OCI-LY3 (cell line): Measurements from ENCODE around the gene EFNA3.
A peak's percentile ranks its signal among the peaks of the same experiment; 100 is the strongest.
"Not testable (repeated sequence)": the region's sequence is repeated elsewhere in the genome, so short reads cannot be mapped to it uniquely, and the experiment has no call there.

Experiments
- H2AFZ ChIP-seq: fragments of 200-600, 300-600 bp; shearing (Covaris generic); 2 replicates; pipeline ENCODE4 v1.6.0; 2014; ENCODE audit warnings: antibody characterized with exemption, low read depth, low read length
- H3K27ac ChIP-seq: fragments of 200-600, 300-600 bp; sonication (generic); 2 replicates; pipeline ENCODE4 v1.5.1; 2014; ENCODE audit warnings: mild to moderate bottlenecking, low read length, moderate library complexity, mixed read lengths
- H3K27me3 ChIP-seq: fragments of 200-600, 300-600 bp; sonication (generic); 2 replicates; pipeline ENCODE4 v1.6.1; 2014; ENCODE audit warnings: low read depth, low read length, mixed read lengths
- H3K36me3 ChIP-seq: fragments of 200-600, 300-600 bp; sonication (generic); replicated peaks from 2 replicates; pipeline ENCODE3; 2014; ENCODE audit warnings: low read depth, low read length, mixed read lengths
- H3K4me1 ChIP-seq: fragments of 300-600, 200-600 bp; sonication (generic); 2 replicates; pipeline ENCODE4 v1.6.1; 2014; ENCODE audit warnings: low read length, mixed read lengths
- H3K4me2 ChIP-seq: fragments of 200-600, 300-600 bp; sonication (generic); 2 replicates; pipeline ENCODE4 v1.6.1; 2014; ENCODE audit warnings: low read length, mixed read lengths
- H3K4me3 ChIP-seq: fragments of 300-600, 200-600 bp; sonication (generic); 2 replicates; pipeline ENCODE4 v1.5.1; 2014; ENCODE audit warnings: antibody characterized with exemption, mild to moderate bottlenecking, low read length, moderate library complexity
- H3K79me2 ChIP-seq: fragments of 300-600, 200-600 bp; shearing (Covaris generic); 2 replicates; pipeline ENCODE4 v1.6.1; 2014; ENCODE audit warnings: mild to moderate bottlenecking, low read length, mixed read lengths
- H3K9ac ChIP-seq: fragments of 300-600, 200-600 bp; shearing (Covaris generic); 2 replicates; pipeline ENCODE4 v1.6.0; 2014; ENCODE audit warnings: mild to moderate bottlenecking, low read length, moderate library complexity
- H3K9me3 ChIP-seq: fragments of 200-600, 300-600 bp; shearing (Covaris generic); 2 replicates; pipeline ENCODE4 v1.6.1; 2014; ENCODE audit warnings: low read length, mixed read lengths; ENCODE audit not compliant: insufficient read depth
- H4K20me1 ChIP-seq: fragments of 200-600, 300-600 bp; sonication (generic); 2 replicates; pipeline ENCODE4 v1.6.1; 2016; ENCODE audit warnings: low read length, mixed read lengths; ENCODE audit not compliant: insufficient read depth
- CTCF ChIP-seq: fragments of 200-600, 300-600 bp; sonication (generic); IDR thresholded peaks from 2 replicates; pipeline ENCODE4 v1.5.1; 2014; ENCODE audit warnings: antibody characterized with exemption, low read length, low read depth
- EZH2phosphoT487 ChIP-seq: fragments of 200-600 bp; shearing (Covaris generic); IDR thresholded peaks from 2 replicates; pipeline ENCODE4 v1.6.1; 2018; ENCODE audit warnings: antibody characterized with exemption, mixed run types, low read depth

EFNA3 gene

GRCh38 chr1:155117610-155118009 is 39.0 kb downstream of the EFNA3 start:
- H3K27me3 ChIP-seq: peaks cover 40% of the 10 kb centered on the region
- peaks cover 12% of the 10 kb centered on the region for H3K4me1 ChIP-seq
- no peak overlapping the region for H3K27ac ChIP-seq
- no peaks in the 10 kb centered on the region for H3K9me3 ChIP-seq
- no peak overlapping the region for H3K4me2 ChIP-seq
- TF ChIP-seq EZH2phosphoT487: no peak
- TF ChIP-seq CTCF: no peak
- no peaks in the 10 kb centered on the region for H3K79me2 ChIP-seq
- H3K36me3 ChIP-seq: no peaks in the 10 kb centered on the region
- H3K9ac ChIP-seq: no peak overlapping the region
- no peak overlapping the region for H2AFZ ChIP-seq
- H4K20me1 ChIP-seq: no peaks in the 10 kb centered on the region
- H3K4me3 ChIP-seq: no peak overlapping the region

GRCh38 chr1:155118090-155118489 is 39.5 kb downstream of the EFNA3 start:
- peaks cover 41% of the 10 kb centered on the region for H3K27me3 ChIP-seq
- not testable (repeated sequence) for H3K27ac ChIP-seq, H3K36me3 ChIP-seq, H4K20me1 ChIP-seq, H3K9ac ChIP-seq, H3K9me3 ChIP-seq, H2AFZ ChIP-seq, H3K4me3 ChIP-seq, H3K79me2 ChIP-seq
- H3K4me1 ChIP-seq: peaks cover 12% of the 10 kb centered on the region
- 0 out of 2 replicates have a peak overlapping the region, but pooled peaks have one; percentile 22 for H3K4me2 ChIP-seq

GRCh38 chr1:155120253-155120652 is 41.6 kb downstream of the EFNA3 start:
- Histone ChIP-seq H3K9ac (no peak overlapping the region), H3K79me2 (no peaks in the 10 kb centered on the region), H3K27me3 (peaks cover 51% of the 10 kb centered on the region), H3K4me2 (no peak overlapping the region), H3K27ac (no peak overlapping the region), H3K4me3 (no peak overlapping the region), H3K9me3 (no peaks in the 10 kb centered on the region), H4K20me1 (no peaks in the 10 kb centered on the region), H3K4me1 (peaks cover 12% of the 10 kb centered on the region), H2AFZ (0 out of 2 replicates have a peak overlapping the region, but pooled peaks have one; percentile 18), H3K36me3 (no peaks in the 10 kb centered on the region)
- TF ChIP-seq EZH2phosphoT487 (no peak), CTCF (no peak)

- Histone ChIP-seq H3K36me3 (no peaks in the 10 kb centered on the region), H4K20me1 (no peaks in the 10 kb centered on the region), H3K9ac (no peak overlapping the region), H3K4me1 (peaks cover 12% of the 10 kb centered on the region), H3K4me3 (no peak overlapping the region), H3K79me2 (no peaks in the 10 kb centered on the region), H3K27me3 (peaks cover 48% of the 10 kb centered on the region), H3K9me3 (no peaks in the 10 kb centered on the region), H3K27ac (no peak overlapping the region), H3K4me2 (no peak overlapping the region), H2AFZ (no peak overlapping the region)
- no peak for TF ChIP-seq CTCF
- TF ChIP-seq EZH2phosphoT487: no peak
Observed at GRCh38 chr1:155121249-155121648, 42.6 kb downstream of the EFNA3 start.

GRCh38 chr1:155122308-155122707 is 43.7 kb downstream of the EFNA3 start:
- no peaks in the 10 kb centered on the region for H3K36me3 ChIP-seq
- H3K9me3 ChIP-seq: no peaks in the 10 kb centered on the region
- no peak overlapping the region for H3K27ac ChIP-seq
- no peak overlapping the region for H2AFZ ChIP-seq
- no peak overlapping the region for H3K9ac ChIP-seq
- H3K4me3 ChIP-seq: no peak overlapping the region
- H3K4me2 ChIP-seq: no peak overlapping the region
- peaks cover 49% of the 10 kb centered on the region for H3K27me3 ChIP-seq
- no peaks in the 10 kb centered on the region for H4K20me1 ChIP-seq
- no peak for TF ChIP-seq EZH2phosphoT487
- TF ChIP-seq CTCF: no peak
- peaks cover 18% of the 10 kb centered on the region for H3K4me1 ChIP-seq
- no peaks in the 10 kb centered on the region for H3K79me2 ChIP-seq
